Kidney epithelial cell (primary cell): ENCODE data around the gene ZNF827. TPM values are rescaled to one million over a fixed set of nuclear protein-coding genes. Genes with fewer than 3 reads are reported as not detected.

Experiments used
- DNase-seq: peaks from one replicate; pipeline ENCODE4 v3.0.0-alpha.2; 2010; ENCODE audit warnings: low read depth
- H3K27me3 ChIP-seq: 2 replicates; pipeline ENCODE4 v1.6.0; 2011; ENCODE audit warnings: low read length; ENCODE audit not compliant: control insufficient read depth, insufficient read depth
- H3K36me3 ChIP-seq: 2 replicates; pipeline ENCODE4 v1.5.1; 2011; ENCODE audit warnings: low read length; ENCODE audit not compliant: control insufficient read depth, insufficient read depth
- H3K4me3 ChIP-seq: 2 replicates; pipeline ENCODE4 v1.5.1; 2011; ENCODE audit warnings: low read depth, mild to moderate bottlenecking, control low read depth, low read length
- total RNA-seq: library from RNA; depleted of rRNA; stranded (reverse); fragments of >200 nt; gene quantifications from 2 replicates; pipeline ENCODE4 v1.2.3, GENCODE V29; 2015
- TF ChIP-seq, protein P1 (sequence below): IDR thresholded peaks from 2 replicates; pipeline ENCODE4 v1.5.1; 2011; ENCODE audit warnings: mild to moderate bottlenecking, moderate library complexity, low read length, control low read depth, inconsistent platforms; ENCODE audit not compliant: insufficient read depth, poor library complexity, severe bottlenecking

The ZNF827 gene
- total RNA-seq, 1 donor from 2014 or later = 14.0 TPM

DNA sequence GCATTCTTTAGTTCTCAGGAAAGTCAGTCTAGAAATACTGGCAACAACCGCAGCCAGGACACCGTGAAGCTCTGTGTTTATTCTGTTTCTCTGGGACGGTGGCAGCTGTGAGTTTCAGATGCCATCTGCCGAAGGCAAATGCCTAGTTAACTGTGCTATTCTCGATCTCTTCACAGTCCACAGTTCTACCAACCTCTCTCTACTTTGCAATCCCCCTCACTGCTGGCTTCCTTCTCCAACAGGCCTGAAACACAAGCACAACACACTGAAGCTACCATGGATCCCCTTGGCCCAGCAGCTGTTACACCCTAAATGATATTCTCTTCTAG, 118.8 kb downstream of the ZNF827 start:
- H3K36me3 ChIP-seq = no peaks in the 10 kb centered on the region
- no peaks in the 10 kb centered on the region for H3K27me3 ChIP-seq
- TF ChIP-seq, protein P1, sequence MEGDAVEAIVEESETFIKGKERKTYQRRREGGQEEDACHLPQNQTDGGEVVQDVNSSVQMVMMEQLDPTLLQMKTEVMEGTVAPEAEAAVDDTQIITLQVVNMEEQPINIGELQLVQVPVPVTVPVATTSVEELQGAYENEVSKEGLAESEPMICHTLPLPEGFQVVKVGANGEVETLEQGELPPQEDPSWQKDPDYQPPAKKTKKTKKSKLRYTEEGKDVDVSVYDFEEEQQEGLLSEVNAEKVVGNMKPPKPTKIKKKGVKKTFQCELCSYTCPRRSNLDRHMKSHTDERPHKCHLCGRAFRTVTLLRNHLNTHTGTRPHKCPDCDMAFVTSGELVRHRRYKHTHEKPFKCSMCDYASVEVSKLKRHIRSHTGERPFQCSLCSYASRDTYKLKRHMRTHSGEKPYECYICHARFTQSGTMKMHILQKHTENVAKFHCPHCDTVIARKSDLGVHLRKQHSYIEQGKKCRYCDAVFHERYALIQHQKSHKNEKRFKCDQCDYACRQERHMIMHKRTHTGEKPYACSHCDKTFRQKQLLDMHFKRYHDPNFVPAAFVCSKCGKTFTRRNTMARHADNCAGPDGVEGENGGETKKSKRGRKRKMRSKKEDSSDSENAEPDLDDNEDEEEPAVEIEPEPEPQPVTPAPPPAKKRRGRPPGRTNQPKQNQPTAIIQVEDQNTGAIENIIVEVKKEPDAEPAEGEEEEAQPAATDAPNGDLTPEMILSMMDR = no peak
- DNase-seq = no peak
- H3K4me3 ChIP-seq = no peak overlapping the region

DNA sequence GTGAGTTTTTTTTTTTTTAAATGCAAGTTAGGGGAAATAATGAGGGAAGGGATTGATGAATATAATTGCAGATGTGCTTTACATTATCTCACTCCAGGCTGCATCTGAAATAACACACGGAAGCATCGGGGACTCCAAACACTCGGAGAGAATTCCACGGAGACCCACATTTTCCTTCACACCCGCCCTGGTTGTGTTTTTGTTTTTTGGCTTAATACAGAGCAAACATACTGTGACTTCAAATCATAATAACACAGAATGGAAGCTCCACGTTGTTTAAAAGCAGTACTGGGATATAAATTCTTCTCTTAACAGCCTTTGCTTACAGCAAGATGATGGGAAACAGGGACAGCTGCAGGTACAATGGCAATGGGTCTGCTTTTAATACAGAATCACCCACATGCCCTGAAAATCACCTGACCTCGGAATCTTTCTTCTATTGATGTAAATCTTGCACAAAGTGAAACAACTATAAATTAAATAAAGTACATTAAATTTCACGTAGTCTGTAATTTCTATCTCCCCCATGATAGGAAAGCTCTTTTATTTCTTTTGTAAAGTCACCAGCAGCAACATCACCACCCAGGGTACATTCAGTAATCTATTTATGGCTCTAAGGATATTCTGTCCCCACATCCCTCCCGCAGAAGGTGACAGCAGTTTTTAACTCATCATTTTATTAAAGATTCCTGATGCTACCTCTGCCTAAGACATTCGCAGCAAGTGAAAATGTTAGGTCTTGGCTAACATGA, 119.3 kb downstream of the ZNF827 start:
- TF ChIP-seq, protein P1 = no peak
- DNase-seq = no peak
- Histone ChIP-seq H3K36me3 (no peaks in the 10 kb centered on the region), H3K27me3 (no peaks in the 10 kb centered on the region), H3K4me3 (no peak overlapping the region)

- H3K36me3 ChIP-seq = no peaks in the 10 kb centered on the region
- DNase-seq = no peak
- H3K4me3 ChIP-seq = no peak overlapping the region
- no peaks in the 10 kb centered on the region for H3K27me3 ChIP-seq
- TF ChIP-seq, protein P1 = no peak
Observed at GRCh38 chr4:145818011-145818410, 120.6 kb downstream of the ZNF827 start.

DNA sequence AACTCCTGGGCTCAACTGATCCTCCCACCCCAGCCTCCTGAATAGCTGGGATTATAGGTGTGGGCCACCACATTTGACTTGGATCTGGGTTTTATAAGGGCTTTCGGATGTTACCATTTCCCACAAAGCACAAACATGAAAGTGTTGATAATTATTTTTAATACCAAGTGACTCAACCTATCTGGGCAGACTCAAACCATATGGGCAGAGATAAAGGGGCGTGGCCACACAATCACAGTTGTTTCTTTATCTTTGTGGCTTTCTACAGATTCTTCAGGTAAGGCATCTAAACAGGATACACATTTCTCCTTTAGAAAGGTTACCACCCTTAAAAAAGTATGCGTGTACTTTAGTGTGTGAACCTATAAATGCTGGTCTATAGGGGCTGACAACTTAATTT, 122.5 kb downstream of the ZNF827 start:
- DNase-seq = no peak

DNA sequence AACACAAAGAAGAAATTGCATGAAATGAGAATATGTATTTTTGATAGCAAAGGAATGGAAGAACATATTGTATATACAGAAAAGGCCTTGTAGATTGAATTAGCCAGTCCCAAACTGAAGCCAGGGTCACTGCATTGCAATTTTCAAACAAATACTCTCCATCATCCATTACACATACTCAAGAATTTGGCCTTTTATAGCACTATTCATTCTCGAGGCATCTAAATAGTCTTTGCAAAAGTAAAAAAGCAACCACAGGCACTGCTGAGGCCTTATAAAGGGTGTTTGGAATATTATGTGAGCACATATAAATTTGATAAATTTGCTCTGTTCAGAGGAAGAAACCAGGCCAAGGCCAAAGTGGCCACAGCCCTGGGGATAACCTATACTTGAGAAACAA, 123.0 kb downstream of the ZNF827 start:
- TF ChIP-seq, protein P1 = no peak
- DNase-seq = no peak
- no peaks in the 10 kb centered on the region for H3K27me3 ChIP-seq
- H3K36me3 ChIP-seq = no peaks in the 10 kb centered on the region
- H3K4me3 ChIP-seq = no peak overlapping the region

More for the DNA sequence above, 122.5 kb downstream of the ZNF827 start:
- Histone ChIP-seq H3K27me3 (no peaks in the 10 kb centered on the region), H3K4me3 (no peak overlapping the region), H3K36me3 (no peaks in the 10 kb centered on the region)
- TF ChIP-seq, protein P1 = no peak
